GM23338 (cell line): ENCODE data around the gene HES4. TPM values are rescaled to one million over a fixed set of nuclear protein-coding genes. Genes with fewer than 3 reads are reported as not detected.
A peak's percentile ranks its signal among the peaks of the same experiment; 100 is the strongest.

Source experiments
- ATAC-seq: fragments of 200-7000 bp; cut with Tn5 transposase; 3 replicates; pipeline ENCODE4 v1.9.1; 2020
- DNase-seq: peaks from one replicate; pipeline ENCODE4 v3.0.0-alpha.2; 2015; ENCODE audit warnings: low spot score
- H2AFZ ChIP-seq: fragments of 200-600 bp; sonication (generic); 2 replicates; pipeline ENCODE4 v1.8.0; 2016; ENCODE audit warnings: antibody characterized with exemption, mild to moderate bottlenecking, moderate library complexity
- H3F3A ChIP-seq: fragments of 200-600 bp; sonication (generic); replicated peaks from 2 replicates; pipeline ENCODE4 v1.8.0; 2017; ENCODE audit warnings: antibody characterized with exemption, mixed run types, low read depth
- H3K27ac ChIP-seq: fragments of 200-600 bp; sonication (generic); 2 replicates; pipeline ENCODE4 v1.6.1; 2016; ENCODE audit warnings: low read depth
- H3K27me3 ChIP-seq: fragments of 200-600 bp; sonication (generic); 2 replicates; pipeline ENCODE4 v1.8.0; 2016; ENCODE audit warnings: mild to moderate bottlenecking, mixed run types, moderate library complexity; ENCODE audit not compliant: insufficient read depth
- H3K36me3 ChIP-seq: fragments of 200-600 bp; sonication (generic); 2 replicates; pipeline ENCODE4 v1.8.0; 2016; ENCODE audit warnings: mild to moderate bottlenecking; ENCODE audit not compliant: insufficient read depth
- H3K4me1 ChIP-seq: fragments of 200-600 bp; sonication (generic); 2 replicates; pipeline ENCODE4 v1.8.0; 2016; ENCODE audit warnings: mild to moderate bottlenecking, moderate library complexity; ENCODE audit not compliant: insufficient read depth
- H3K4me2 ChIP-seq: fragments of 200-600 bp; sonication (generic); 2 replicates; pipeline ENCODE4 v1.7.1; 2017; ENCODE audit warnings: mixed run types
- H3K4me3 ChIP-seq: fragments of 200-600 bp; sonication (generic); 2 replicates; pipeline ENCODE4 v1.6.1; 2016; ENCODE audit warnings: mixed run types
- H3K79me2 ChIP-seq: fragments of 200-600 bp; sonication (generic); replicated peaks from 2 replicates; pipeline ENCODE4 v1.8.0; 2017; ENCODE audit warnings: mild to moderate bottlenecking; ENCODE audit not compliant: insufficient read depth
- H3K9me2 ChIP-seq: fragments of 200-600 bp; sonication (generic); 2 replicates; pipeline ENCODE4 v1.8.0; 2017; ENCODE audit not compliant: insufficient read depth
- H4K20me1 ChIP-seq: fragments of 200-600 bp; sonication (generic); replicated peaks from 2 replicates; pipeline ENCODE4 v1.8.0; 2017; ENCODE audit warnings: mild to moderate bottlenecking; ENCODE audit not compliant: insufficient read depth
- H3K27ac Mint-ChIP-seq: 2 replicates; pipeline ENCODE4 v1.8.0; 2020; ENCODE audit warnings: inconsistent platforms, mild to moderate bottlenecking, moderate library complexity, mixed read lengths
- H3K27me3 Mint-ChIP-seq: 3 replicates; pipeline ENCODE4 v1.8.0; 2022; ENCODE audit warnings: low read depth, mild to moderate bottlenecking, moderate library complexity, mixed read lengths, inconsistent platforms; ENCODE audit not compliant: insufficient read depth, poor library complexity
- H3K36me3 Mint-ChIP-seq: 3 replicates; pipeline ENCODE4 v1.8.0; 2021; ENCODE audit warnings: low read depth, mild to moderate bottlenecking, inconsistent platforms, moderate library complexity, mixed read lengths
- H3K4me1 Mint-ChIP-seq: 3 replicates; pipeline ENCODE4 v1.8.0; 2020; ENCODE audit warnings: mild to moderate bottlenecking, inconsistent platforms, mixed read lengths
- H3K4me3 Mint-ChIP-seq: 3 replicates; pipeline ENCODE4 v1.8.0; 2021; ENCODE audit warnings: moderate library complexity, mild to moderate bottlenecking, inconsistent platforms, mixed read lengths
- H3K9me3 Mint-ChIP-seq: 3 replicates; pipeline ENCODE4 v1.8.0; 2020; ENCODE audit warnings: moderate library complexity, mild to moderate bottlenecking, inconsistent platforms, mixed read lengths
- CREB1 ChIP-seq: fragments of 250-450 bp; sonication (Bioruptor Pico); IDR thresholded peaks from 2 replicates; pipeline ENCODE4 v1.5.0; 2020; ENCODE audit warnings: low read depth, mild to moderate bottlenecking, moderate library complexity
- EZH2phosphoT487 ChIP-seq: fragments of 200-600 bp; sonication (generic); IDR thresholded peaks from one replicate; pipeline ENCODE4 v1.8.1; 2018; ENCODE audit warnings: antibody characterized with exemption; ENCODE audit not compliant: unreplicated experiment
- NANOG ChIP-seq: IDR thresholded peaks from 2 replicates; pipeline ENCODE4 v1.6.1; 2016; ENCODE audit warnings: antibody characterized with exemption, borderline replicate concordance
- STAT1 ChIP-seq: IDR thresholded peaks from one replicate; pipeline ENCODE4 v1.6.1; 2016; ENCODE audit warnings: antibody characterized with exemption; ENCODE audit not compliant: unreplicated experiment
- ZNF462 ChIP-seq: fragments of 250-450 bp; sonication (Bioruptor Pico); IDR thresholded peaks from 2 replicates; pipeline ENCODE4 v1.5.0; 2020; ENCODE audit warnings: mild to moderate bottlenecking, moderate library complexity
- polyA plus RNA-seq: library from polyadenylated mRNA; unstranded; fragments of >200 nt; fragmentation: Nextera tagmentation; extraction: Ambion mirVana; gene quantifications from 2 replicates; pipeline ENCODE4 v1.2.1, GENCODE V29; 2016
- total RNA-seq: library from RNA; depleted of rRNA; stranded (reverse); fragments of >200 nt; shearing (Covaris generic); gene quantifications from 2 replicates; pipeline ENCODE4 v1.2.3, GENCODE V29; 2014
- TF ChIP-seq, protein P1 (sequence below): IDR thresholded peaks from one replicate; pipeline ENCODE4 v1.6.1; 2018; ENCODE audit warnings: antibody characterized with exemption; ENCODE audit not compliant: unreplicated experiment
- TF ChIP-seq, protein P2 (sequence below), 2 experiments: fragments of 200-600 bp in 1 of 2; sonication (generic) in 1 of 2; conservative IDR thresholded peaks; 2 replicates each; pipeline versions ENCODE4 v1.5.1 to v1.6.1; 2016 to 2017; ENCODE audit warnings: antibody characterized with exemption in 2 of 2, low read depth in 2 of 2, mild to moderate bottlenecking in 2 of 2, moderate library complexity in 1 of 2

Gene HES4
- total and polyA plus RNA-seq, 2 experiments from 2014 or later, result 2.3 to 6.7 TPM

- no peak overlapping the region for H3K27ac ChIP-seq
- no peaks in the 10 kb centered on the region for H3K79me2 ChIP-seq
- no peak overlapping the region for H3K27ac Mint-ChIP-seq
- peak overlapping the region; percentile 65; the same call in 1 of the 2 replicates for H3K4me2 ChIP-seq
- H3K9me3 Mint-ChIP-seq, result no peaks in the 10 kb centered on the region
- H3K4me1 Mint-ChIP-seq, result peaks cover 4% of the 10 kb centered on the region; the same call in 2 of the 3 replicates
- H3K4me1 ChIP-seq, result peaks cover 7% of the 10 kb centered on the region; the same call in 1 of the 2 replicates
- peaks cover 38% of the 10 kb centered on the region for H3K27me3 Mint-ChIP-seq
- no peaks in the 10 kb centered on the region; the same call in 1 of the 2 replicates for H3K36me3 ChIP-seq
- ATAC-seq, result peak; percentile 42
- no peaks in the 10 kb centered on the region for H3K9me2 ChIP-seq
- peaks cover 13% of the 10 kb centered on the region for H3K36me3 Mint-ChIP-seq
- DNase-seq, result peak; percentile 85
- H2AFZ ChIP-seq, result no peak overlapping the region
- peaks cover 26% of the 10 kb centered on the region; the same call in 1 of the 2 replicates for H4K20me1 ChIP-seq
- no peak for TF ChIP-seq EZH2phosphoT487
- peak; percentile 24; the same call in 1 of the 2 replicates for TF ChIP-seq CREB1 (CRISPR knock-in tag)
- TF ChIP-seq STAT1, result no peak
- no peak for TF ChIP-seq ZNF462
- TF ChIP-seq, protein P1, sequence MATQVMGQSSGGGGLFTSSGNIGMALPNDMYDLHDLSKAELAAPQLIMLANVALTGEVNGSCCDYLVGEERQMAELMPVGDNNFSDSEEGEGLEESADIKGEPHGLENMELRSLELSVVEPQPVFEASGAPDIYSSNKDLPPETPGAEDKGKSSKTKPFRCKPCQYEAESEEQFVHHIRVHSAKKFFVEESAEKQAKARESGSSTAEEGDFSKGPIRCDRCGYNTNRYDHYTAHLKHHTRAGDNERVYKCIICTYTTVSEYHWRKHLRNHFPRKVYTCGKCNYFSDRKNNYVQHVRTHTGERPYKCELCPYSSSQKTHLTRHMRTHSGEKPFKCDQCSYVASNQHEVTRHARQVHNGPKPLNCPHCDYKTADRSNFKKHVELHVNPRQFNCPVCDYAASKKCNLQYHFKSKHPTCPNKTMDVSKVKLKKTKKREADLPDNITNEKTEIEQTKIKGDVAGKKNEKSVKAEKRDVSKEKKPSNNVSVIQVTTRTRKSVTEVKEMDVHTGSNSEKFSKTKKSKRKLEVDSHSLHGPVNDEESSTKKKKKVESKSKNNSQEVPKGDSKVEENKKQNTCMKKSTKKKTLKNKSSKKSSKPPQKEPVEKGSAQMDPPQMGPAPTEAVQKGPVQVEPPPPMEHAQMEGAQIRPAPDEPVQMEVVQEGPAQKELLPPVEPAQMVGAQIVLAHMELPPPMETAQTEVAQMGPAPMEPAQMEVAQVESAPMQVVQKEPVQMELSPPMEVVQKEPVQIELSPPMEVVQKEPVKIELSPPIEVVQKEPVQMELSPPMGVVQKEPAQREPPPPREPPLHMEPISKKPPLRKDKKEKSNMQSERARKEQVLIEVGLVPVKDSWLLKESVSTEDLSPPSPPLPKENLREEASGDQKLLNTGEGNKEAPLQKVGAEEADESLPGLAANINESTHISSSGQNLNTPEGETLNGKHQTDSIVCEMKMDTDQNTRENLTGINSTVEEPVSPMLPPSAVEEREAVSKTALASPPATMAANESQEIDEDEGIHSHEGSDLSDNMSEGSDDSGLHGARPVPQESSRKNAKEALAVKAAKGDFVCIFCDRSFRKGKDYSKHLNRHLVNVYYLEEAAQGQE, result no peak
- TF ChIP-seq, protein P2, sequence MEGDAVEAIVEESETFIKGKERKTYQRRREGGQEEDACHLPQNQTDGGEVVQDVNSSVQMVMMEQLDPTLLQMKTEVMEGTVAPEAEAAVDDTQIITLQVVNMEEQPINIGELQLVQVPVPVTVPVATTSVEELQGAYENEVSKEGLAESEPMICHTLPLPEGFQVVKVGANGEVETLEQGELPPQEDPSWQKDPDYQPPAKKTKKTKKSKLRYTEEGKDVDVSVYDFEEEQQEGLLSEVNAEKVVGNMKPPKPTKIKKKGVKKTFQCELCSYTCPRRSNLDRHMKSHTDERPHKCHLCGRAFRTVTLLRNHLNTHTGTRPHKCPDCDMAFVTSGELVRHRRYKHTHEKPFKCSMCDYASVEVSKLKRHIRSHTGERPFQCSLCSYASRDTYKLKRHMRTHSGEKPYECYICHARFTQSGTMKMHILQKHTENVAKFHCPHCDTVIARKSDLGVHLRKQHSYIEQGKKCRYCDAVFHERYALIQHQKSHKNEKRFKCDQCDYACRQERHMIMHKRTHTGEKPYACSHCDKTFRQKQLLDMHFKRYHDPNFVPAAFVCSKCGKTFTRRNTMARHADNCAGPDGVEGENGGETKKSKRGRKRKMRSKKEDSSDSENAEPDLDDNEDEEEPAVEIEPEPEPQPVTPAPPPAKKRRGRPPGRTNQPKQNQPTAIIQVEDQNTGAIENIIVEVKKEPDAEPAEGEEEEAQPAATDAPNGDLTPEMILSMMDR (conservative IDR thresholded peaks at IDR 0.05; ENCODE audit: low read depth in 2 of 2), result no peak
- no peak for TF ChIP-seq NANOG
- peaks cover 37% of the 10 kb centered on the region for H3K27me3 ChIP-seq
- H3K4me3 ChIP-seq, result peak overlapping the region; percentile 50; the same call in 1 of the 2 replicates
- no peaks in the 10 kb centered on the region for H3F3A ChIP-seq
- peak overlapping the region; percentile 38; the same call in 1 of the 3 replicates for H3K4me3 Mint-ChIP-seq
Measured at GRCh38 chr1:1041092-1041523, 41.2 kb upstream of the HES4 start.
